ENCODE measurements around the gene HSD17B12.

The HSD17B12 gene

GRCh38 chr11:43689167-43689566 is 8.6 kb downstream of the HSD17B12 start:
- DNase-seq, result no peak

- no peak for DNase-seq
These were observed 10.6 kb downstream of the HSD17B12 start for GRCh38 chr11:43690929-43691725.

GRCh38 chr11:43691806-43692205 is 11.3 kb downstream of the HSD17B12 start:
- DNase-seq, result no peak

- no peak for DNase-seq
These were observed 12.5 kb downstream of the HSD17B12 start for GRCh38 chr11:43693069-43693468.

- no peak for DNase-seq
These were observed 13.2 kb downstream of the HSD17B12 start for GRCh38 chr11:43693731-43694130.

- no peak for DNase-seq
These were observed 13.9 kb downstream of the HSD17B12 start for GRCh38 chr11:43694477-43694876.

- no peak for DNase-seq
These were observed 17.1 kb downstream of the HSD17B12 start for GRCh38 chr11:43697679-43698078.

GRCh38 chr11:43699870-43700269 is 19.3 kb downstream of the HSD17B12 start:
- no peak for DNase-seq

GRCh38 chr11:43706631-43707030 is 26.1 kb downstream of the HSD17B12 start:
- DNase-seq, result no peak

GRCh38 chr11:43708776-43709175 is 28.2 kb downstream of the HSD17B12 start:
- DNase-seq, result no peak

GRCh38 chr11:43709689-43710088 is 29.2 kb downstream of the HSD17B12 start:
- no peak for DNase-seq

GRCh38 chr11:43712676-43713075 is 32.1 kb downstream of the HSD17B12 start:
- no peak for DNase-seq

GRCh38 chr11:43718373-43718772 is 37.8 kb downstream of the HSD17B12 start:
- no peak for DNase-seq

GRCh38 chr11:43723617-43724016 is 43.1 kb downstream of the HSD17B12 start:
- no peak for DNase-seq

- DNase-seq, result no peak
These were observed 51.7 kb downstream of the HSD17B12 start for GRCh38 chr11:43732225-43732624.

- no peak for DNase-seq
These were observed 53.7 kb downstream of the HSD17B12 start for GRCh38 chr11:43734256-43734655.

GRCh38 chr11:43735115-43735514 is 54.6 kb downstream of the HSD17B12 start:
- DNase-seq, result no peak

GRCh38 chr11:43735961-43736360 is 55.4 kb downstream of the HSD17B12 start:
- DNase-seq, result no peak

GRCh38 chr11:43736502-43737200 is 56.1 kb downstream of the HSD17B12 start:
- DNase-seq, result no peak

- no peak for DNase-seq
These were observed 56.7 kb downstream of the HSD17B12 start for GRCh38 chr11:43737201-43737590.

- DNase-seq, result no peak
These were observed 58.3 kb downstream of the HSD17B12 start for GRCh38 chr11:43738600-43739409.

GRCh38 chr11:43746670-43747069 is 66.1 kb downstream of the HSD17B12 start:
- no peak for DNase-seq

- no peak for DNase-seq
These were observed 66.7 kb downstream of the HSD17B12 start for GRCh38 chr11:43747130-43747802.

All from stimulated activated CD4-positive, alpha-beta T cell treated with anti-CD3 and anti-CD28 coated beads, Interleukin-4, amount 100 ng/mL, for 4 hours (primary cell).